Liver (tissue), 9 donors: ENCODE measurements around the gene PCSK6. TPM values are rescaled to one million over a fixed set of nuclear protein-coding genes. Genes with fewer than 3 reads are reported as not detected.

Source experiments
- DNase-seq: peaks from one replicate; pipeline ENCODE4 v3.0.0-alpha.2; 2017; ENCODE audit warnings: low spot score
- H3K27ac ChIP-seq, 2 donors: one replicate each; pipeline ENCODE4 v1.7.0; 2013; ENCODE audit warnings: inconsistent platforms in 2 of 2, low read length in 2 of 2, control low read depth in 1 of 2, low read depth in 1 of 2, mild to moderate bottlenecking in 1 of 2
- H3K27me3 ChIP-seq, 4 donors: one replicate each; pipeline versions ENCODE4 v1.6.1 to v1.7.0; 2013; ENCODE audit warnings: low read length in 3 of 4, inconsistent platforms in 1 of 4, mild to moderate bottlenecking in 1 of 4, moderate library complexity in 1 of 4; ENCODE audit not compliant: control insufficient read depth in 4 of 4, insufficient read depth in 4 of 4
- H3K36me3 ChIP-seq, 4 donors: one replicate each; pipeline versions ENCODE4 v1.6.1 to v1.7.0; 2013; ENCODE audit warnings: low read length in 3 of 4, mild to moderate bottlenecking in 3 of 4, low read depth in 1 of 4, moderate library complexity in 1 of 4; ENCODE audit not compliant: control insufficient read depth in 4 of 4, insufficient read depth in 3 of 4
- H3K4me1 ChIP-seq, 4 donors: one replicate each; pipeline versions ENCODE4 v1.6.1 to v1.7.0; 2013; ENCODE audit warnings: low read length in 3 of 4, mild to moderate bottlenecking in 3 of 4, moderate library complexity in 1 of 4; ENCODE audit not compliant: control insufficient read depth in 4 of 4, insufficient read depth in 4 of 4
- H3K4me3 ChIP-seq, 3 donors: one replicate each; pipeline versions ENCODE4 v1.6.1 to v1.7.0; 2013; ENCODE audit warnings: low read length in 3 of 3, control low read depth in 1 of 3, low read depth in 1 of 3, mild to moderate bottlenecking in 1 of 3
- H3K9ac ChIP-seq, 2 donors: one replicate each; pipeline ENCODE4 v1.7.0; 2013; ENCODE audit warnings: low read length in 2 of 2, mild to moderate bottlenecking in 2 of 2, moderate library complexity in 2 of 2, control low read depth in 1 of 2, low read depth in 1 of 2
- H3K9me3 ChIP-seq, 4 donors: one replicate each; pipeline versions ENCODE4 v1.6.1 to v1.7.0; 2013; ENCODE audit warnings: low read length in 3 of 4; ENCODE audit not compliant: control insufficient read depth in 4 of 4
- FOXA1 ChIP-seq: IDR thresholded peaks from 2 replicates; pipeline ENCODE4 v1.6.1; 2016; ENCODE audit warnings: antibody characterized with exemption
- FOXA2 ChIP-seq: IDR thresholded peaks from 2 replicates; pipeline ENCODE4 v1.6.1; 2016; ENCODE audit warnings: antibody characterized with exemption
- GABPA ChIP-seq, 2 donors: IDR thresholded peaks in 1 of 2; conservative IDR thresholded peaks in 1 of 2; 2 replicates each; pipeline ENCODE4 v1.6.1; 2016; ENCODE audit warnings: antibody characterized with exemption in 2 of 2, mild to moderate bottlenecking in 1 of 2, moderate library complexity in 1 of 2
- HNF4A ChIP-seq, 2 donors: conservative IDR thresholded peaks; 2 replicates each; pipeline ENCODE4 v1.6.1; 2016; ENCODE audit warnings: antibody characterized with exemption in 2 of 2, mild to moderate bottlenecking in 2 of 2
- HNF4G ChIP-seq: IDR thresholded peaks from 2 replicates; pipeline ENCODE4 v1.6.1; 2016; ENCODE audit warnings: antibody characterized with exemption
- JUND ChIP-seq, 2 donors: IDR thresholded peaks; 2 replicates each; pipeline ENCODE4 v1.6.1; 2016; ENCODE audit warnings: antibody characterized with exemption in 2 of 2
- RAD21 ChIP-seq, 2 donors: IDR thresholded peaks; 2 replicates each; pipeline ENCODE4 v1.6.1; 2016; ENCODE audit warnings: antibody characterized with exemption in 2 of 2, mild to moderate bottlenecking in 2 of 2
- REST ChIP-seq: IDR thresholded peaks from 2 replicates; pipeline ENCODE4 v1.6.1; 2016; ENCODE audit warnings: antibody characterized with exemption, mild to moderate bottlenecking
- RXRA ChIP-seq, 2 donors: IDR thresholded peaks; 2 replicates each; pipeline ENCODE4 v1.6.1; 2017 to 2018; ENCODE audit warnings: antibody characterized with exemption in 2 of 2, mild to moderate bottlenecking in 1 of 2
- SP1 ChIP-seq: IDR thresholded peaks from 2 replicates; pipeline ENCODE4 v1.6.1; 2018; ENCODE audit warnings: antibody characterized with exemption, mild to moderate bottlenecking
- TAF1 ChIP-seq: conservative IDR thresholded peaks from 2 replicates; pipeline ENCODE4 v1.6.1; 2016; ENCODE audit warnings: antibody characterized with exemption, mild to moderate bottlenecking
- YY1 ChIP-seq: IDR thresholded peaks from 2 replicates; pipeline ENCODE4 v1.6.1; 2016; ENCODE audit warnings: antibody characterized with exemption, mild to moderate bottlenecking
- ZBTB33 ChIP-seq: IDR thresholded peaks from 2 replicates; pipeline ENCODE4 v1.6.1; 2016; ENCODE audit warnings: antibody characterized with exemption
- WGBS: extraction: QIAGEN DNeasy Blood & Tissue Kit; methylation state at CpG from one replicate; pipeline ENCODE4 v1.1.7; 2013; 5-methylcytosine and 5-hydroxymethylcytosine counted together
- polyA plus RNA-seq, 2 donors: library from polyadenylated mRNA; stranded (reverse) in 1 of 2; unstranded in 1 of 2; fragments of 200-250 nt in 1 of 2; fragments of >200 nt in 1 of 2; fragmentation: Nextera tagmentation in 1 of 2; extraction: Ambion mirVana in 1 of 2; gene quantifications; one replicate each; pipeline versions ENCODE4 v1.2.1 to v1.2.3, GENCODE V29; 2013 to 2015
- total RNA-seq, 2 donors: library from RNA; depleted of rRNA; stranded (reverse); fragments of >200 nt; gene quantifications; one replicate each; pipeline ENCODE4 v1.2.3, GENCODE V29; 2014
- TF ChIP-seq, protein P1 (sequence below): fragments of 150-350 bp; IDR thresholded peaks from 2 replicates; pipeline ENCODE4 v1.5.1; 2017; ENCODE audit warnings: improper control_type of control experiment, low read depth, low read length; ENCODE audit not compliant: missing input control
- TF ChIP-seq, protein P2 (sequence below): IDR thresholded peaks from 2 replicates; pipeline ENCODE4 v1.6.1; 2016; ENCODE audit warnings: antibody characterized with exemption
- donor health status: healthy.
- donor health status: healthy.
- donor health status: healthy.
- donor health status: healthy.
- donor health status: healthy.

Gene PCSK6
- total and polyA plus RNA-seq, 4 donors: 94.8 to 398 (median 168) TPM

DNA sequence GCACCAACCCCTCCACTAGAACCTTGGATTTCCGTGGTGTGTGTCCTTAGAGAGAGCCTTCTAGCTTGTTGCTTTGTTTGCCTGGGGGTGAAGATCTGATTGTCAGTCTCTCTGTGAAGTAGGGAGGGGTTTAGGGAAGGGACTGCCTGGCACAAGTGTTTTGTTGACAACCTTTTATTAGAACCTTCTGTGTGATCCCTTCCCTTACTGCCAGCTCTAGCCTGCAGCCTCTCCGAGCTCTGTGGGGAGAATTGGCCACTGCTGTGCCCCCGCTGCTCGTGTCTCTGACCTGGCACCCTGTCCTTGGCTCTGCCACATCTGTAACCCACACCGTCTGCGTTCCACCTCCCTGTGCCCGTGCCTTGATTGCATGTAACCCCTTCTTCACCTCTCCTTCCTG is 30.9 kb upstream of the PCSK6 start (continued):
- TF ChIP-seq, protein P1, sequence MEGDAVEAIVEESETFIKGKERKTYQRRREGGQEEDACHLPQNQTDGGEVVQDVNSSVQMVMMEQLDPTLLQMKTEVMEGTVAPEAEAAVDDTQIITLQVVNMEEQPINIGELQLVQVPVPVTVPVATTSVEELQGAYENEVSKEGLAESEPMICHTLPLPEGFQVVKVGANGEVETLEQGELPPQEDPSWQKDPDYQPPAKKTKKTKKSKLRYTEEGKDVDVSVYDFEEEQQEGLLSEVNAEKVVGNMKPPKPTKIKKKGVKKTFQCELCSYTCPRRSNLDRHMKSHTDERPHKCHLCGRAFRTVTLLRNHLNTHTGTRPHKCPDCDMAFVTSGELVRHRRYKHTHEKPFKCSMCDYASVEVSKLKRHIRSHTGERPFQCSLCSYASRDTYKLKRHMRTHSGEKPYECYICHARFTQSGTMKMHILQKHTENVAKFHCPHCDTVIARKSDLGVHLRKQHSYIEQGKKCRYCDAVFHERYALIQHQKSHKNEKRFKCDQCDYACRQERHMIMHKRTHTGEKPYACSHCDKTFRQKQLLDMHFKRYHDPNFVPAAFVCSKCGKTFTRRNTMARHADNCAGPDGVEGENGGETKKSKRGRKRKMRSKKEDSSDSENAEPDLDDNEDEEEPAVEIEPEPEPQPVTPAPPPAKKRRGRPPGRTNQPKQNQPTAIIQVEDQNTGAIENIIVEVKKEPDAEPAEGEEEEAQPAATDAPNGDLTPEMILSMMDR: no peak
- no peak for TF ChIP-seq ZBTB33

- no peak overlapping the region for H3K27ac ChIP-seq
- no peak for TF ChIP-seq TAF1
- no peak for TF ChIP-seq JUND (IDR thresholded peaks at IDR 0.05)
- TF ChIP-seq, protein P1: no peak
- TF ChIP-seq FOXA2: no peak
- no peak for TF ChIP-seq FOXA1
- TF ChIP-seq SP1: no peak
- TF ChIP-seq GABPA (IDR thresholded peaks at IDR 0.05 in 1 of 2, conservative IDR thresholded peaks at IDR 0.05 in 1 of 2): no peak
- no peak for TF ChIP-seq RAD21 (IDR thresholded peaks at IDR 0.05)
- TF ChIP-seq, protein P2, sequence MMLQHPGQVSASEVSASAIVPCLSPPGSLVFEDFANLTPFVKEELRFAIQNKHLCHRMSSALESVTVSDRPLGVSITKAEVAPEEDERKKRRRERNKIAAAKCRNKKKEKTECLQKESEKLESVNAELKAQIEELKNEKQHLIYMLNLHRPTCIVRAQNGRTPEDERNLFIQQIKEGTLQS: no peak
- TF ChIP-seq HNF4A (conservative IDR thresholded peaks at IDR 0.05): no peak
- no peak overlapping the region for H3K4me3 ChIP-seq
- no peaks in the 10 kb centered on the region for H3K4me1 ChIP-seq
- no peaks in the 10 kb centered on the region for H3K36me3 ChIP-seq
- H3K27me3 ChIP-seq: no peaks in the 10 kb centered on the region
- H3K9me3 ChIP-seq: peaks cover 0 to 4% (median 1%) of the 10 kb centered on the region in 4 donors
- DNase-seq: no peak
- H3K9ac ChIP-seq: no peak overlapping the region
These were observed 28.0 kb upstream of the PCSK6 start for GRCh38 chr15:101517504-101517903.

GRCh38 chr15:101514318-101514717 is 24.8 kb upstream of the PCSK6 start:
- Histone ChIP-seq H3K36me3 (no peaks in the 10 kb centered on the region), H3K9ac (no peak overlapping the region), H3K27ac (no peak overlapping the region), H3K4me3 (no peak overlapping the region), H3K27me3 (no peaks in the 10 kb centered on the region), H3K9me3 (peaks cover 0 to 4% (median 1%) of the 10 kb centered on the region in 4 donors), H3K4me1 (no peaks in the 10 kb centered on the region)
- WGBS: 96% methylated on average over 7 of the region's 7 CpGs
- DNase-seq: no peak
- TF ChIP-seq HNF4G (no peak), HNF4A (conservative IDR thresholded peaks at IDR 0.05) (no peak), GABPA (IDR thresholded peaks at IDR 0.05 in 1 of 2, conservative IDR thresholded peaks at IDR 0.05 in 1 of 2) (no peak), REST (no peak), RXRA (IDR thresholded peaks at IDR 0.05) (no peak), YY1 (no peak), ZBTB33 (no peak), SP1 (no peak), RAD21 (IDR thresholded peaks at IDR 0.05) (no peak)
- TF ChIP-seq, protein P1: no peak
